ENCODE data around the gene RELL1.

DNA sequence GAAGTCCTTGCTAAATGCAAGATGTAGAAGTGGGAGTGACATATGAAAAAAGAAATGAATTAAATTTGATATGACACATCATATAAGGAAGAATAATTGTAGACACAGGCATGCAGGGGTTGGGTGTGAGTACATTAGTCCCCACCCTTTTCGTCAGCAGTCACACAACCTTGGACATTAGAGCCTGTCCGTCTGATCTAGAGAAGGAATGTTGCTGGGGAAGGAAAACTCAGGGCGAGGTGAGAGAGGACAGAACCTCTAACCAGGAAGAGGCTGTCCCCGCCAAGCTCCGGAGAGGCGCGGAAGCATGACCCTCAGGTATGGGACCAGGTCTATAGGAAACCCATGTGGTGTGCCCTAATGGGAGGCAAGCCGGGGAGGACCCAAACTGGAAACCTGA, 102.1 kb downstream of the RELL1 start:
- TF ChIP-seq, protein P1, sequence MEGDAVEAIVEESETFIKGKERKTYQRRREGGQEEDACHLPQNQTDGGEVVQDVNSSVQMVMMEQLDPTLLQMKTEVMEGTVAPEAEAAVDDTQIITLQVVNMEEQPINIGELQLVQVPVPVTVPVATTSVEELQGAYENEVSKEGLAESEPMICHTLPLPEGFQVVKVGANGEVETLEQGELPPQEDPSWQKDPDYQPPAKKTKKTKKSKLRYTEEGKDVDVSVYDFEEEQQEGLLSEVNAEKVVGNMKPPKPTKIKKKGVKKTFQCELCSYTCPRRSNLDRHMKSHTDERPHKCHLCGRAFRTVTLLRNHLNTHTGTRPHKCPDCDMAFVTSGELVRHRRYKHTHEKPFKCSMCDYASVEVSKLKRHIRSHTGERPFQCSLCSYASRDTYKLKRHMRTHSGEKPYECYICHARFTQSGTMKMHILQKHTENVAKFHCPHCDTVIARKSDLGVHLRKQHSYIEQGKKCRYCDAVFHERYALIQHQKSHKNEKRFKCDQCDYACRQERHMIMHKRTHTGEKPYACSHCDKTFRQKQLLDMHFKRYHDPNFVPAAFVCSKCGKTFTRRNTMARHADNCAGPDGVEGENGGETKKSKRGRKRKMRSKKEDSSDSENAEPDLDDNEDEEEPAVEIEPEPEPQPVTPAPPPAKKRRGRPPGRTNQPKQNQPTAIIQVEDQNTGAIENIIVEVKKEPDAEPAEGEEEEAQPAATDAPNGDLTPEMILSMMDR (conservative IDR thresholded peaks at IDR 0.05), result no peak
- TF ChIP-seq ZFX (IDR thresholded peaks at IDR 0.05), result no peak
